A673 (cell line): ENCODE measurements around the gene PHLDB2. TPM values are rescaled to one million over a fixed set of nuclear protein-coding genes. Genes with fewer than 3 reads are reported as not detected.

Experiments used
- BruUV-seq: library from RNA; stranded (reverse); fragments of 400-500 nt; replicated peaks from 2 replicates; lab custom pipeline; 2021; lab: Mats Ljungman, UMichigan
- CTCF ChIA-PET: fragments of 300-600 bp; sonication (Branson Sonifier 250); formaldehyde crosslinking; loops from one replicate; lab custom pipeline; 2022; ENCODE audit warnings: antibody characterized with exemption; lab: Charles Lee
- POLR2A ChIA-PET: fragments of 300-600 bp; sonication (Branson Sonifier 250); formaldehyde crosslinking; loops from one replicate; lab custom pipeline; 2022; ENCODE audit warnings: antibody characterized with exemption; ENCODE audit not compliant: low non-redundant PET; lab: Charles Lee
- DNase-seq: peaks from one replicate; pipeline ENCODE4 v3.0.0-alpha.2; 2015; ENCODE audit warnings: low spot score
- H3K27ac ChIP-seq: fragments of 200-600 bp; sonication (generic); 2 replicates; pipeline ENCODE4 v1.5.1; 2016; ENCODE audit warnings: mixed run types, low read depth, mild to moderate bottlenecking, mixed read lengths, antibody characterized with exemption, low read length; ENCODE audit not compliant: poor library complexity, severe bottlenecking
- H3K27me3 ChIP-seq: fragments of 200-600 bp; sonication (generic); replicated peaks from 2 replicates; pipeline ENCODE4 v1.6.1; 2017; ENCODE audit warnings: mixed run types, low read depth, mild to moderate bottlenecking, mixed read lengths, antibody characterized with exemption, low read length; ENCODE audit not compliant: insufficient read depth, poor library complexity
- H3K36me3 ChIP-seq: fragments of 200-600 bp; sonication (generic); 2 replicates; pipeline ENCODE4 v1.6.1; 2016; ENCODE audit warnings: mixed run types, mild to moderate bottlenecking, mixed read lengths, antibody characterized with exemption, low read length; ENCODE audit not compliant: insufficient read depth, poor library complexity, severe bottlenecking
- H3K4me1 ChIP-seq: fragments of 200-600 bp; sonication (generic); 2 replicates; pipeline ENCODE4 v1.6.1; 2017; ENCODE audit warnings: mixed run types, mild to moderate bottlenecking, mixed read lengths, antibody characterized with exemption, low read length; ENCODE audit not compliant: insufficient read depth, poor library complexity, severe bottlenecking
- H3K4me3 ChIP-seq: fragments of 200-600 bp; sonication (generic); 2 replicates; pipeline ENCODE4 v1.5.1; 2016; ENCODE audit warnings: low read depth, mixed run types, mild to moderate bottlenecking, mixed read lengths, low read length; ENCODE audit not compliant: poor library complexity, severe bottlenecking
- H3K9me3 ChIP-seq: fragments of 200-600 bp; sonication (generic); 2 replicates; pipeline ENCODE4 v1.6.1; 2016; ENCODE audit warnings: mixed run types, low read depth, mild to moderate bottlenecking, mixed read lengths, antibody characterized with exemption, low read length; ENCODE audit not compliant: poor library complexity, severe bottlenecking
- EZH2 ChIP-seq: fragments of 200-600 bp; sonication (generic); IDR thresholded peaks from 2 replicates; pipeline ENCODE4 v1.6.1; 2017; ENCODE audit warnings: borderline replicate concordance, low read depth, mild to moderate bottlenecking, mixed read lengths, antibody characterized with exemption, low read length; ENCODE audit not compliant: poor library complexity, severe bottlenecking
- intact Hi-C: fragments of 100-400 bp; cut with micrococcal nuclease; formaldehyde crosslinking; loops from one replicate; pipeline ENCODE4 v1.10.0; 2022; ENCODE audit not compliant: unreplicated experiment
- total RNA-seq: library from RNA; stranded (reverse); gene quantifications from 2 replicates; pipeline ENCODE4 v1.2.3, GENCODE V29; 2021
- TF ChIP-seq, protein P1 (sequence below): fragments of 300-800, 200-600 bp; sonication (generic); conservative IDR thresholded peaks from 2 replicates; pipeline ENCODE4 v1.5.1; 2017; ENCODE audit warnings: low read depth, mild to moderate bottlenecking, antibody characterized with exemption, low read length, moderate library complexity, mixed read lengths

Gene PHLDB2
- total RNA-seq, 1 experiment from 2014 or later = 13.1 TPM

GRCh38 chr3:111921181-111921580 lies 62.1 kb downstream of the PHLDB2 start:
- Histone ChIP-seq H3K4me3 (no peak overlapping the region), H3K36me3 (no peaks in the 10 kb centered on the region), H3K27ac (no peak overlapping the region), H3K9me3 (no peaks in the 10 kb centered on the region), H3K4me1 (peaks cover 23% of the 10 kb centered on the region), H3K27me3 (no peaks in the 10 kb centered on the region)
- no TSS peak for BruUV-seq
- POLR2A ChIA-PET = no interaction called here
- intact Hi-C loops = no loop called here
- TF ChIP-seq, protein P1, sequence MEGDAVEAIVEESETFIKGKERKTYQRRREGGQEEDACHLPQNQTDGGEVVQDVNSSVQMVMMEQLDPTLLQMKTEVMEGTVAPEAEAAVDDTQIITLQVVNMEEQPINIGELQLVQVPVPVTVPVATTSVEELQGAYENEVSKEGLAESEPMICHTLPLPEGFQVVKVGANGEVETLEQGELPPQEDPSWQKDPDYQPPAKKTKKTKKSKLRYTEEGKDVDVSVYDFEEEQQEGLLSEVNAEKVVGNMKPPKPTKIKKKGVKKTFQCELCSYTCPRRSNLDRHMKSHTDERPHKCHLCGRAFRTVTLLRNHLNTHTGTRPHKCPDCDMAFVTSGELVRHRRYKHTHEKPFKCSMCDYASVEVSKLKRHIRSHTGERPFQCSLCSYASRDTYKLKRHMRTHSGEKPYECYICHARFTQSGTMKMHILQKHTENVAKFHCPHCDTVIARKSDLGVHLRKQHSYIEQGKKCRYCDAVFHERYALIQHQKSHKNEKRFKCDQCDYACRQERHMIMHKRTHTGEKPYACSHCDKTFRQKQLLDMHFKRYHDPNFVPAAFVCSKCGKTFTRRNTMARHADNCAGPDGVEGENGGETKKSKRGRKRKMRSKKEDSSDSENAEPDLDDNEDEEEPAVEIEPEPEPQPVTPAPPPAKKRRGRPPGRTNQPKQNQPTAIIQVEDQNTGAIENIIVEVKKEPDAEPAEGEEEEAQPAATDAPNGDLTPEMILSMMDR = no peak
- TF ChIP-seq EZH2 = no peak
- CTCF ChIA-PET = no interaction called here
- no peak for DNase-seq

- CTCF ChIA-PET = no interaction called here
- BruUV-seq = no TSS peak
- H3K4me3 ChIP-seq = no peak overlapping the region
- H3K27me3 ChIP-seq = no peaks in the 10 kb centered on the region
- no peaks in the 10 kb centered on the region for H3K36me3 ChIP-seq
- H3K9me3 ChIP-seq = no peaks in the 10 kb centered on the region
- no peak overlapping the region for H3K27ac ChIP-seq
- no peak for DNase-seq
- POLR2A ChIA-PET = no interaction called here
- H3K4me1 ChIP-seq = peaks cover 34% of the 10 kb centered on the region
- TF ChIP-seq, protein P1 = no peak
- no peak for TF ChIP-seq EZH2
- intact Hi-C loops = no loop called here
These were observed 64.2 kb downstream of the PHLDB2 start for GRCh38 chr3:111923095-111923771.

DNA sequence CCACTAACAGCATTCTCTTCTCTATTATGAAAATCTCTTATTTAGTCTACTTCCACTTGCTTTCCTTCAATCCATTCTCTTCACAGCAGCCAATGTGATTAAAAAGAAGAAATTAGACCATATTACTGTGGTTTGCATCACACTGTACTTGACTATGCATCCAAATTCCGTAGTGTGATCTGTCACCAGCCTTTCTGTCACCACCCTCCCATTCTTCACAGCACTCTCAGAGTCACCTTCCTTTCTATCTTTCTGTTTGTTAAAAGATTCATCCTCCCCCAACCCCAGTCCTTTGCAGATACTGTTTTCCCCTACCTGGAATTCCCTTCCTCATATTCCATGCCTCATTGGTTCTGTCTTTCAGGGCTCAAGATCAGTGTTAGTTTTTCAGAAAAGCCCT lies 64.7 kb downstream of the PHLDB2 start:
- no peak for DNase-seq
- Histone ChIP-seq H3K4me1 (peaks cover 34% of the 10 kb centered on the region), H3K27ac (no peak overlapping the region), H3K27me3 (no peaks in the 10 kb centered on the region), H3K9me3 (no peaks in the 10 kb centered on the region), H3K36me3 (no peaks in the 10 kb centered on the region), H3K4me3 (no peak overlapping the region)
- ChIA-PET POLR2A (no interaction called here), CTCF (no interaction called here)
- TF ChIP-seq, protein P1 = no peak
- TF ChIP-seq EZH2 = no peak
- BruUV-seq = no TSS peak
- intact Hi-C loops = no loop called here
